HG03354 (cell line): Measurements from ENCODE around the gene MAP3K7.
"Not testable (repeated sequence)": the region's sequence is repeated elsewhere in the genome, so short reads cannot be mapped to it uniquely, and the experiment has no call there.

Source experiments
- ATAC-seq: cut with Tn5 transposase; IDR thresholded peaks from one replicate; pipeline ENCODE4 v1.9.1; 2021; ENCODE audit warnings: mild to moderate bottlenecking; ENCODE audit not compliant: unreplicated experiment, poor library complexity, severe bottlenecking

MAP3K7 gene

DNA sequence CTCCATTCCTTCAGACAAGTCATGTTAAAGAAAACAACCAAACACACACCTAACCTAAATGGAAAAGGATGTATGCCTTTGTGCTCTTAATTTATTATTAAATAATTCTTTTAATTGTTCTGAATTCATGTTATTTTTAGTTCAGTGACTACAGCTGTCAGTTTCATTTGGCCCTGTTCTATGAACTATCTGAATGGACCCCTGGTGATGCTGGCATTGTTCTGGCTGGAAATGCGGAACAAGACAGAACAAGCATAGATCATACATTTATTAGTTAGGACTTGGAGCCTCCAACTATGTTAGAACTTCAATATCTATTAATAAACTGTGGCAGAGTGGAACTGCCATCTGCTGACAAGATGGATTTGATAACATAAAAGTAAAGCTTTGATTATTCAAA is 5.7 kb downstream of the MAP3K7 start:
- ATAC-seq: no peak

- ATAC-seq: no peak
Observed at GRCh38 chr6:90578894-90579549, 7.8 kb downstream of the MAP3K7 start.

- no peak for ATAC-seq
Observed at GRCh38 chr6:90575267-90575666, 11.6 kb downstream of the MAP3K7 start.

DNA sequence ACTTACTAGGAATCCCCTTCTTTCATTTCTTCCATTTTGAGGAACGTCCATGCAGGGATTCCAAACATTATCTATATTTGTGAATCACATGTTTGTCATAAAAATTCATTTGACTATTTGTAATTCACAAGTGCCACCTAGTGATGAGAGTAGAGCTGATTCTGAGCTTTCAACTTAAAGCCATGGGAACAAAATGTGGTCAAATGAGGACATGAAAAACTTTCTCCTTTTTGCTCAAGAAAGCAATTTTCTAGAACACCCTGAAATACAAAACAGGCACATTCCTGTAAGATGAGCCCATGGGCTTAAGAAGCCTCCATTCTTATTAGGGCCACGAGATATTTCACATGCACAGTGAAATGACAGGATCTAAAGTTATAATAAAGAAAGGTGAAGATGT is 12.3 kb downstream of the MAP3K7 start:
- no peak for ATAC-seq

DNA sequence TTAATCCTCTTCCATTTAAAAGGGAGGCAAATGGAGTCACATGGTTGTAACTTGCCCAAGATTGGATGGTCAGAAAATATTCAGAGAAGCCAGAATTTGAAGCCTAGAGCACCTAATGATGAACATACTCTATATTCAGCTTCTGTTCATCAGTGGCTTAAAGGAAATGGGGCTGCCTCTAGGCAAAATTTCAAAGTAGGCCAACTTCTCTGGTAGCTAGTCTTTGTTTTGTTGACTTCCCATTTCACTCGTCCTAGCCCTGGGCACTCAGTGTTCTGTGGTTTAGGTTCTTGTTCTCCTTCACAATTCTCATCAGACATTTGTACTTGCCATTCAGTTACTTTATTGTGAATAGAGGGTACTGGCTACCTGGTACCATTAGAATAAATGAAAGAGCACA is 13.2 kb downstream of the MAP3K7 start:
- no peak for ATAC-seq

GRCh38 chr6:90572856-90573255 is 14.0 kb downstream of the MAP3K7 start:
- ATAC-seq: no peak

DNA sequence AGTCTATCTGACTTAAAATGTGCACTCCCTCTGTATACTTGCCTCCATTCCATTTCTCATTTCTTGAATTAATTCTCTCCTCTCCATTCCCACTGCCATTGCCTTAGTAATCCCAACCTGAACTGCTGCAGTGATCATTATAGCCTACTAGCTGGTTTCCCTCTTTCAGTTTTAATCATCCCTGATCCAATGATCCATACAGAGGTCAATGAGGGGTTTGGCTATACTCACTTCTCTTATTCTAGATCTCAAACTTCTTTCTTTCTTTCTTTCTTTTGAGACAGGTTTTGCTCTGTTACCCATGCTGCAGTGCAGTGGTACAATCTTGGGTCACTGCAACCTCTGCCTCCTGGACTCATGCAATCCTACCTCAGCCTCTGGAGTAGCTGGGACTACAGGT is 17.6 kb downstream of the MAP3K7 start:
- ATAC-seq: no peak

GRCh38 chr6:90567682-90568081 is 19.2 kb downstream of the MAP3K7 start:
- not testable (repeated sequence) for ATAC-seq

DNA sequence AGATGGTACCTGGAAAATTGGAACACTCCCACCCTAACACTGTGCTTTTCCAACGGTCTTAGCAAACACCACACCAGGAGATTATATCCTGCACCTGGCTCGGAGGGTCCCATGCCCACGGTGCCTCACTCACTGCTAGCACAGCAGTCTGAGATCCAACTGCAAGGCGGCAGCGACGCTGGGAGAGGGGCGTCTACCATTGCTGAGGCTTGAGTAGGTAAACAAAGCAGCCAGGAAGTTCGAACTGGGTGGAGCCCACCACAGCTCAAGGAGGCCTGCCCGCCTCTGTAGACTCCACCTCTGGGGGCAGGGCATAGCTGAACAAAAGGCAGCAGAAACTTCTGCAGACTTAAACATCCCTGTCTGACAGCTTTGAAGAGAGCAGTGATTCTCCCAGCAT is 24.5 kb downstream of the MAP3K7 start:
- not testable (repeated sequence) for ATAC-seq

- no peak for ATAC-seq
Observed at GRCh38 chr6:90559931-90560330, 26.9 kb downstream of the MAP3K7 start.

- ATAC-seq: no peak
Observed at GRCh38 chr6:90557006-90557405, 29.9 kb downstream of the MAP3K7 start.

GRCh38 chr6:90547991-90548390 is 38.9 kb downstream of the MAP3K7 start:
- ATAC-seq: no peak

DNA sequence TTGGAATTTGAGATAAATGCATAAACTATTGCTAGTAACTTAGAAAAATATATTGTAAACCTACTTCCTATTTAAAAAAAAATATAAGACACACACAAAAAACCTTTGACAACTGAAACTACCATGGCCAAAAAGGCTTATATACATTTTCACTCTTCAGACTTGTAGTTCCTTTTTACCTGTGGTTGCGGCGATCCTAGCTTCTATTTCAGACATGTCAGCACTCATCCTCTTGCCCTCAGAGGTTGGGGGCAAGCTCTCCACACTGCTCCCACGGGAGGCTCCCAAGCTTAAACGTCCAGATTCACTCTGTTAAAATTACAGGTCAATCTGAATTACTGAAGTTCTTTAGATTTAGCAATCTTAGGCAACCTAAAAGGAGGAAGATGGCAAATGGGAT is 39.8 kb downstream of the MAP3K7 start:
- no peak for ATAC-seq

- ATAC-seq: no peak
Observed at GRCh38 chr6:90545448-90545847, 41.4 kb downstream of the MAP3K7 start.

DNA sequence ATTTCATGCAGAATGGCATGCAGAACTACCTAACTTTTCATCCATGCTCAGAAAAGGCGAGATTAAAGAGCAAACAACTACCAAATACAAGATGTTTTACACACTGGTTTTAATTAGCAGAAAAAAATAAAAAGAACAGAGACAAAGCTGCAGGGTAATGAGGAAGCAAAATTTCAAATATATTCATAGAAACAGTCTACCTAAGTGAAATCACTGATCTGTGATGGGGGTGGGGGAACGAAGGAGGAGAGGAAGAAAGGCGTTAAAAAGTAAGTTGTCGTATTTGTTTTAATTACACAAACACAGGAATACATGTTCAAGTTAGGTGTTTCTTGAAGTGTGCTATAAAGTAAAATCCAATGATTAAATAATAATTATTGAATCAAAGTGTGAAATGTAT is 42.1 kb downstream of the MAP3K7 start:
- no peak for ATAC-seq

GRCh38 chr6:90544081-90544480 is 42.8 kb downstream of the MAP3K7 start:
- ATAC-seq: no peak

GRCh38 chr6:90541221-90541620 is 45.7 kb downstream of the MAP3K7 start:
- ATAC-seq: no peak

DNA sequence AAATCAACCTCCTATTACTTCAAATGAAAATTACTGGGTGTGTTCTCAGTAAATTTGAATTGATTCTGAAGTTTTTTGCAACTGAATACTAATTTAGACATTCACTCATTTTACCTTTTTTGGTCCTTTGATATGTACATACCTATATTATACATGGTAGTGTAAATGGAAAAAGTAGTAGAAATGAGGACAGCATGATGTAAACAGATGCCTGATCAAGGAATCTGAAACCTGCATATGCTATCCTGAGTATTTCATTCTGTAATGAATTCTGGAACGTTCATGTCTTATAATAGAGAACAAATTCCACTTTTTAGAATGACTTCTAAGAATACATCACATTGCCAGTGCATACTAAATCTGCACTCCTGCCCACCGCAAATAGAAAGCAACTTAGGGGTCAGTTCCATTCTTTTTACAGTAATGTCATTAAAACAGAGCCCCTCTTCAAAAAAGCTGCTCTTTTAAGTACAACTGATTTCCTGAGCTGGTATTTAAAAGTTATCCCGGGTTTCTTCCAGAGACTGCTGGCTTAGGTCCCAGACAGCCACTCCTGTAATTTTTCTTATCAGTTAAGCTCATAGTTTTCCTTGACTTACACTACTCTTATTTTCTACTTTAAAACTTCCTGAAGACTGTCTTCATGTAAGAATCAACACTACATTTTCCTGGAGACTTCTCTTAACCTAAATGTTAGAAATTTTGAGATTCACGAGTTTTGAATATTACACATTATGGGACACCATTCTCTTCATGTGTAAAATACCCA is 48.4 kb downstream of the MAP3K7 start:
- peak; percentile 23 for ATAC-seq

- ATAC-seq: peak; percentile 81
Observed at GRCh38 chr6:90537723-90538258, 49.1 kb downstream of the MAP3K7 start.

GRCh38 chr6:90537027-90537426 is 49.8 kb downstream of the MAP3K7 start:
- no peak for ATAC-seq

DNA sequence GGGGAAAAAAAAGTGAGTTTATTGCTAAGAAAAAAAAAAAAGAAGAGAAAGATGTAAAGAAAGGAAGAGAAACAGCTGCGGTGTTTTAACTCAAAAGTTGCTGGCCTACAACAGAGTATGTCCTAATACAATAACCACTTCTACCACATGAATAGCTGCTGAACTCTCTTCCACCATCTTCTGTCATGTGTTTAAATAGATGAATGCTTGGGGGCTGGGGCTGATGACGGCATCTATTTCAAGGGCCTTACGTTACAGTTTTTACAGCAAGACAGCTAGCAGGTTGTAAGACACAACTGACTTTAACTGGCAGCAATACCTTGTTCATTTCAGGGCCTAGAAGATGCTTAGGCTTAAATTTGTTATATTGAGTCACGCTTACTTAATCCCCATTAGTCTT is 50.4 kb downstream of the MAP3K7 start:
- no peak for ATAC-seq
